ENCODE data around the gene ATP6V0D1.

Gene ATP6V0D1

GRCh38 chr16:67463059-67463458, 17.9 kb downstream of the ATP6V0D1 start:
- DNase-seq (ENCODE audit: low spot score): no peak

- no peak for DNase-seq (ENCODE audit: low spot score)
Measured at GRCh38 chr16:67462279-67462655, 18.7 kb downstream of the ATP6V0D1 start.

DNA sequence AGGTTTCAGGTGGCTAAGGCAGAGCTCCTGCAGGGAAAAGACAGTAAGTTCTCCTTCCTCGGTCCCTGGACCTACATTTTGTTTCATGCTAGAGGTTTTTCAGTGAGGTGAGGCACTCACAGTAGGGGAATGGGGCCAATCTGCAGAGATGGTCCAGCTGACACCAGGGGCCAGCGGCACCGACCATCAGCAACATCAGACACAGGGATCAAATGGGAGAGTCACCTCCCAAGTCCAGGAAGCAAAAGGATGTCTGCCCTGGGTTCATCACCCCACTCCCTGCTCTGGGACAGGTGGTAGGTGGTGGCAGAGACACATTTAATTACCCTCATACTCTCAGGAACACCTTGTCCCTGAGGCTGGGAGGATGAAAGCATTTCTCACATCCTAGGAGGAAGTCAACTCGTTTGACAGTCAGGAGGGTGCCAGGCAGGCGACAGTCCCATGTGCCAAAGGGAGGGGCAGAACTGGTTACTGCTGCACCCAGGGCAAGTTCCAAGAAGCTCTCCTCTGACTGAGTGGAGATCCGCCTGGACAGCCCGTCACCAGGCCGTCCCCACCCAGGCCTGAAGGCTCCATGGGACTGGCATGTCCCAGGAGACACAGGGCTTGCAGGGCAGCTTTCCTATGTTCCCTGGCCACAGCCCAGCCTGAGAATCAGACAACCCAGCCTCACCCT, 19.2 kb downstream of the ATP6V0D1 start:
- DNase-seq (ENCODE audit: low spot score): no peak

DNA sequence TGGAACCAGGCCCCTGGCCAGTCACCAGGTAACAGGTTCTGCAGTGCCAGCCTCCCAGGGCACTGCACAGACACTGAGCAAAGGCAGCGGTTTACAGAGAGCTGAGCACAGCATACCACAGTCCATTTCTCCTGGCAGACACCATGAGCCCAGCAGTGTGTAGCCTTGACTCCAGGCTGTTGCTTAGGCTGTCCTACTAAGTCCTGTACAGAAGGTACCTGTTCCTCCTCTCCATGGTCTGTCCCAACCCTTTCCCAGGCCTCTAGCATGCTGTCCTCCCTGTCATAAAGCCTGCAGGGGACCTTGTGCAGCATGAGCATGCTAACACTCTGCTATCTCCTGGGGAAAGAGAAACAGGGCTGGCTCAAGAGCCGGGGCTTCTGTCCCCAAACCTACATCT, 20.0 kb downstream of the ATP6V0D1 start:
- DNase-seq (ENCODE audit: low spot score): no peak

DNA sequence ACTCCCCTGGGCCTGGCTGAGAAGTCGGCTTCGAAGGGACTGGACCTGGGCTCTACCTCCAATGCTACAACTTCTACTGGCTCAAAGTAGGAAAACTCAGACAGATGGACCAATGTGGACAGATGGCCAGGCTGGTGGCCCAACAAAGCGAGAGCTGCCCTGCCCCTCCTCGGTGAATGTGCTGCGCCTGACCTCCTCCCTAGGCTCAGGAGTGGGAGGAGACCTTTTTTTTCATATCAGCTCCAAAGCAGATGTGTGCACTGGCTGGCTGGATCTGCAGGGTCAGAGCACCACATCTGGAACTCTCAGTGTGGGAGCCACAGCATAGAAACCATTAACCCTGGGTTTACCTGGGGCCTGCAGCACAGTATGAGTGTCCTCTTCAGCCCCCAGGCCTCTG, 20.8 kb downstream of the ATP6V0D1 start:
- DNase-seq (ENCODE audit: low spot score): no peak

GRCh38 chr16:67459861-67460150, 21.2 kb downstream of the ATP6V0D1 start:
- DNase-seq (ENCODE audit: low spot score): no peak

GRCh38 chr16:67459066-67459860, 21.7 kb downstream of the ATP6V0D1 start:
- DNase-seq (ENCODE audit: low spot score): no peak

GRCh38 chr16:67458121-67458641, 22.8 kb downstream of the ATP6V0D1 start:
- no peak for DNase-seq (ENCODE audit: low spot score)

GRCh38 chr16:67457611-67458010, 23.3 kb downstream of the ATP6V0D1 start:
- DNase-seq (ENCODE audit: low spot score): no peak

DNA sequence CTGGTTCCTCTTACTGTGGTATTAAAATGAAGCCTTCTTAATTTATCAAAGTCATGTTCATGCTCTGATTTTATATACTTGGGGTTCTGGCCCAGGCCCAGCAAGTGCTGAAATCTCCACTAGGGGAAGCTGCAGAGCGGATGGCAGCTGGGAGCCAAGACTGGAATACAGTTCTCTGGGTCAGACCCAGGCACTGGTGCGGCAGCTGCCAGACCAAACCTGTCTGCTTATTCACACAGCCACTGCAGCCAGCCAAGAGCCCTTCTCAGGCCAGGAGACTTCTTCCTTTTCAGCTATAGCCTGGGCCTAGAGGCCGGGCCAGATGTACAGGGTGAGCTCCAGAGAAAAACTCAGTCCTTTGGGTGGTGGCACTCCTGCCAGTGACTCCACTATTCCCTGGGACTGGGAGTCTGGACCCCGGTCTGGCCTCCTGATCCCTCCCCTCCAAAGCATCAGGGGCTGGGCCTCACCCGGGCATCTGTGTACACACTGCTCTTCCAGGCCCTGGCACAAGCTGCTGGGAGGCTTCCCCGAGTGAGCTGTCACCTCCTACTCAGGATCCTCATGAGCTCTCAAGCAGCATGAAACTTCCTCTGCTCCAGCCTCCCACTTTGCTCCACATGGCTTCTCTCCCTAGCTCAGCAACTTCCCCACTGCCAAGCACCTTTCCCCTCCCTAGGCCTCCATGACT, 24.4 kb downstream of the ATP6V0D1 start:
- no peak for DNase-seq (ENCODE audit: low spot score)

- no peak for DNase-seq (ENCODE audit: low spot score)
Measured at GRCh38 chr16:67454852-67455251, 26.1 kb downstream of the ATP6V0D1 start.

DNA sequence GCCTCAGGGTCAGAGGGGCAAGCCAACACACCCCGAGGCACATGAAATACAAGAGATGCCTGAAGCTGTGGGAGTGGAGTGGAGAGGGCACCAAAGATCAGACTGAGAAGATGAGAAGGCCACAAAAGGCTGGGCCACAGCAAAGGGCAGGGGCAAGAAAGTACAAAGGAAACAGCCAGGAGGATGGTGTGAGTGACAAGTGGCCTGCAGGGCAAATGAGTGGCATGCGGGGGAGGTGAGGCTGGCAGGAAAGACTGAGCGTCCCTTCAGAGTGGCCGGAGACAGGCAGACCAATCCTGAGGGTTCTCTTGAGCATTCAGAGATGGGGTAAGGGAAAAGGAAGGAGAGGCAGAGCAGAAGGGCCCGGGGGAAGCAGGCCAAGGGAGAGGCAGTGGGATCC, 26.9 kb downstream of the ATP6V0D1 start:
- no peak for DNase-seq (ENCODE audit: low spot score)

DNA sequence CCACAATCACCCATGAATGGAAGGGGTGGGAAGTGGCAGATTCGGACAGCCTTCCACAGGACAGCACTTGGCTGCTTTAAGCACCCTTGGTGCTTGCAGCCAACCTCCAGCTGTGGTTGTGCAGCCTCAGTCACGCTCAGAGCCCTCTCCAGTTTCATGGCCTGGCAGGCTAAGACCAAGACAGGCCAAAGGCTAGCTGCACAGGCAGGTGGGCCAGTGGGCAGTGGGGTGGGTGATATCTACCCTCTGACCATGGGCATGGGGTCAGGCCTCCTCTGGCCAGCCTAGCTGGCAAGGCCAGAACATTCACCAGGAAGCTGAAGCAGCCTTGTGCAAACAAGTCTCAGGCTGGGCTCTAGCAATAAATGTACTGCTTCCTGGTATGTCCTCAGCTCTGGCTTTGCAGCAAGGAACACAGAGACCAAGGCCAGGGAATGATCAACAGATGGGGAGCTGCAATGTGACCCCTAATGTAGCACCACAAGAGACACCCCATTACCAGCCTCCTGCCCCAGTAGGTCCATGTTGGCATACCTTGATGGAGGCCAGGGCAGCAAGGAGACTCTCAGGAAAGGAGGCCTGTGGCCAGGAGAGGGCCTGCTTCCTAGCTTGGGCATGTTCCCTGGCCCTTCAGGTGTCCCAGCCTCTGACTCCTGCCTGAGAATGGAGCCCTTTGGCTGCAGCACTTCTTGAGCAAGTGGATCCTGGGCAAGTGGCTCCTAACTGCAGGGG, 29.1 kb downstream of the ATP6V0D1 start:
- DNase-seq (ENCODE audit: low spot score): no peak

GRCh38 chr16:67451061-67451703, 29.8 kb downstream of the ATP6V0D1 start:
- no peak for DNase-seq (ENCODE audit: low spot score)

GRCh38 chr16:67449739-67450138, 31.2 kb downstream of the ATP6V0D1 start:
- no peak for DNase-seq (ENCODE audit: low spot score)

GRCh38 chr16:67449336-67449735, 31.6 kb downstream of the ATP6V0D1 start:
- DNase-seq (ENCODE audit: low spot score): no peak

DNA sequence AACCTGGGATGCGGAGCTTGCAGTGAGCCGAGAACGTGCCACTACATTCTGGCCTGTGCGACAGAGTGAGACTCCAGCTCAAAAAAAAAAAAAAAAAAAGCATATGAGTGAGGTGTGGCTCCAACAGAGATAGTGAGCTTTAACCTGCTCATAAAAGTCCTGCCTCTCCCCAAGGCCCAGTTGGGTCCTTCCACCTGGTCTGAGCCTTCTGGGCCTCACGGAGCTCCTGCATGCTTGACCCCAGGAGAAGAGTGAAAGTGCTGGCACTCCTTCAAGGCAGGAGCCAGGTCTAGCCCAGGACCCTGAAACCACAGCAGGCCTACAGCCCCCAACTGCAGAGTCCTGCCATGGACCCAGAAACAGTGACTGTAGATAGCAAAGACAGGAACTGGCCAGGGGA, 32.4 kb downstream of the ATP6V0D1 start:
- no peak for DNase-seq (ENCODE audit: low spot score)

GRCh38 chr16:67447508-67448076, 33.4 kb downstream of the ATP6V0D1 start:
- peak; percentile 76 for DNase-seq (ENCODE audit: low spot score)

DNA sequence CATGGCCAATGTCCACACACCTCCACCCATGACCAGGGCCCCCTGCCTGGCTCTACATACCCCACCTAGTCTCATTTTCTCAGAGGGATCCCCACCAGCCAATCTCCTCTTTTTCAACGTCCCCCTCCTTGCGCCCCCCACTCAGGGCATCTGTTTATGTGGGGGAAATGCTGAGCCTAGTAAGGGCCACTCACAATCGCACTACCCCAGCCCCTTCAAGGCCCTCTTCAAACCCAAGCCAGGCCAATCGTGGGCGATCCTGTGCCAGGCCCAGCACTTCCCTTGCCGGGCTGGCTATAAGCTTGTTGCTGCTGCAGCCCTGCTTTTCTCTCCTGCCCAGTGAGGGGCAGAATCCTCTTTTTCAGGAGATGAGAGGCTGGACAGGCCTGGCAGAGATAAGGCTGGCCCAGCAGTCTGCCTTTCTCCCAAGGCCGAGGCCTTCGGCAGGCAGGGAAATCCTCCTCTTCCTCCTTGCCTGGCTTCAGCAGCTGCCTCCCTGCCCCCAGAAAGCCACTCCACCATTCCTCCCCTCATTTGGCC, 33.9 kb downstream of the ATP6V0D1 start:
- no peak for DNase-seq (ENCODE audit: low spot score)

DNA sequence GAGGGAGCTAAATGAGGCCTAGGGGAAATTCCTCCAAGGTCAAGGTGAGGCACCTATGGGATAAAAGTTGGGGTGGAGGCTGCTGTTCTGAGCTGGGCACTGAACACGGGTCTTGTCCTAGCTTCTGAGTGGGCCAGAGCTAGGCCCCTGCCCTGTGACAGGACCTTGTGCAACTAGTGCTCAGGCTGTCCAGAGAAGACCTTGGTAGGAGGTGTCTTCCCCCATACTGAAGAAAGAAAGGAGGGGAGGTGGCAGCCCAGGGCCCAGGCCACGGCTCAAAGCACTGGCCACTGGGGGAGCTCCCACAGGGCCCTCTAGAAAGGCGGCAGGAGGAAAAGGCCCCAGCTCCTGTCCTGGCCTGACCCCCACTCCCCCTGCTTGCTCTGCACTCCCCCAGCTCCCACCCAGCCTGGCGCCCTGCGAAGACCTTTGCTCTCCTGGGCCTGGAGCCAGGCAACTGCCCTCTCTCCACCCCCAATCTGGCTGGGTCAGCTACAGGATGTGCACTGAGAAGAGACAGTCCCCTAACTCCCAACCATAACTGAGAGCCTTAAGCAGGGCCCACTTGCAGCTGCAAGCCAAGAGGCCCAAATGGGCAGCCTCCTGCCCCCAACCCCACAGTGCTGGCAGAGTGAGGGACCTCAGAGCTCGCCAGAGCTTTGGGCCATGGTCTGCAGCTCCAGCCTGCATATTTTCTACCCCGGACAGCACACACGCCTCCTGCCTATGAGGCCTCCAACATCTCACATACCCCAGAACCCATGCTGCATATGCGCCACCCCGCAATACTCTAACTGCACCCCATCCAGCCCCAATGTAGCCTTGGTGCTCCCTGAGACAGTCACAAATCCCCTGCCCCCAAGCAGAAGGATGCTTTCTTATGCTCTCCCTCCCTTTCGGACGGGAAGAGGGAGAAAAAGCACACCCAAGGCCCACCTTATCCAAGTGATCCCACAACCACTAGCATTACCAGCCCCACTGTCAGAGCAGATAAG, 34.7 kb downstream of the ATP6V0D1 start:
- peak; percentile 84 for DNase-seq (ENCODE audit: low spot score)

All from HuH-7 (cell line).